ENCODE measurements around the gene DACH1.

DACH1 gene

DNA sequence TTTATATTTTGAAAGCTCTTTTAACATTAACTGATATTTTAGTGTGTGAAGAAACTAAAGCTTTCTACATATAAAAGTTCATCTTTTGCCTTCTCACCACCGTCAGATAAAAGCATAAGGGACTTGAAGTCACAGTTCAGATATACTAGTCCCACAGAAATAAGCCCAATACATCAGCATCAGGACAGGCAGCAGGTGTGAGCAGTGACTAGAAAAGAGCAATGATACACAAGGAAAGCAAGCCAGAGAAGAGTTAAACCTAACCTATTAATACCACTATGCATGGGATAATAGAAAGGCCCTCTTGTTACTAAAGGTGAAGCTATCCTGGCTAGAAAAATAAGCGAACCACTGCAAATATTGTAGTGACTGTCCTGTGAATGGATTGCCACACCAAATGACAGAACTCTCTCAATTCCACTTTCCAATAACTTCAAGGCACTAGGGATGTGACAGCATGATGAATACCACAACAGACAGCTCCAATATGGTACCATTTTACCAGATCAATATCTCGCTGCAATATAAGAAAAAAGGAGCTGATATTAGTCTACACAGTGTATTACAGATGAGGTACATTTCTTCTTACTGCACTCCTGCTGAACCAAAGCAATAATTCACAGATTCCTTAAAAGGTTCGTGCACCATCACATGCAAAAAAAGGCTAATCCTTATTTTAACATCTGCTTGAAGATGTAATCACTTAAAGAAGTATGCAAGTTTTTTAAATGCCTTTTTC lies 114.1 kb downstream of the DACH1 start:
- H3K27me3 Mint-ChIP-seq: no peaks in the 10 kb centered on the region
- no peaks in the 10 kb centered on the region for H3K4me1 Mint-ChIP-seq

DNA sequence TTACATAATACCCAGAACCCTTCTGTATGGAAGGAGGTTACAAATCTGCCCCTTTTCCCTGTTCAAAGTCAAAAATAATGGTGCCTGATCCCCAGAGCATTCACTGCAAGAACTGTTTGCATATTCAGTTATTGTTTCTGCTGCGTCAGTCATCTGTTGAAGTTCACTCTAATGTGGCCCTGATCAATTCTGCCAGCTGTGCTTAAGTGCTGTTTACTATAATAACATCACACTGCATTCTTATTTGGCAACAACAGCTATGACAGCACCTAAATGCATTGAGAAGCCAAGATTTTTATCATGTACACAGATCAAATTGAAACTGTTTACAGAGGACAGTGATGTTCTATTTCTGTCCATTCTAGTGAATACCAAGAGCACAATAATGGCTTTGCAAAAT lies 115.9 kb downstream of the DACH1 start:
- ATAC-seq (replicated peaks; ENCODE audit: extremely low read depth, poor library complexity, severe bottlenecking): no peak
- Mint-ChIP-seq H3K4me3 (no peak overlapping the region), H3K36me3 (ENCODE audit: insufficient read depth) (no peaks in the 10 kb centered on the region), H3K4me1 (no peaks in the 10 kb centered on the region), H3K27ac (ENCODE audit: low read depth) (no peak overlapping the region), H3K27me3 (no peaks in the 10 kb centered on the region), H3K9me3 (peaks cover 14% of the 10 kb centered on the region)
- DNase-seq (ENCODE audit: low spot score in 2 of 2): no peak

More for the DNA sequence above, 114.1 kb downstream of the DACH1 start:
- no peak for DNase-seq (ENCODE audit: low spot score in 2 of 2)
- Mint-ChIP-seq H3K27ac (ENCODE audit: low read depth) (no peak overlapping the region), H3K36me3 (ENCODE audit: insufficient read depth) (no peaks in the 10 kb centered on the region), H3K4me3 (no peak overlapping the region), H3K9me3 (peaks cover 14% of the 10 kb centered on the region)
- ATAC-seq (replicated peaks; ENCODE audit: extremely low read depth, poor library complexity, severe bottlenecking): no peak

DNA sequence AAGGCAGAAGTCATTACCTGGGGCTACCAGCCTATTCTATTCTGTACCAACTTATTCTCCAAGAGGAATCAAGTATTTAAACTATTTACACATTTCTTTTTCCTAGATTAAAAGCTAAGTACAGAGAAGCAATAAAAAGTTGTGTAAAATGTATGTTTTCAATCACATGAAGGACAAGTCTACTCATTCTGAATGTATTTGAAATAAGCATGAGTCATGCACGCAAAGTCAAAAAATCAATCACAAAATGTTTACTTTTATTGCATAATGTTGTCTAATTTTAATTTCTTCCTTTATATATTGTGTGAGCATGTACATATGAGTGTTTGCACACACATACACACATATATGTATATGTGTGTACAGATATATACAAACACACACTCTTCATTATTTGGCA lies 136.7 kb downstream of the DACH1 start:
- Mint-ChIP-seq H3K4me1 (no peaks in the 10 kb centered on the region), H3K27me3 (no peaks in the 10 kb centered on the region), H3K27ac (ENCODE audit: low read depth) (no peak overlapping the region), H3K4me3 (no peak overlapping the region), H3K9me3 (peaks cover 6% of the 10 kb centered on the region), H3K36me3 (ENCODE audit: insufficient read depth) (no peaks in the 10 kb centered on the region)
- DNase-seq (ENCODE audit: low spot score in 2 of 2): no peak
- ATAC-seq (replicated peaks; ENCODE audit: extremely low read depth, poor library complexity, severe bottlenecking): no peak

DNA sequence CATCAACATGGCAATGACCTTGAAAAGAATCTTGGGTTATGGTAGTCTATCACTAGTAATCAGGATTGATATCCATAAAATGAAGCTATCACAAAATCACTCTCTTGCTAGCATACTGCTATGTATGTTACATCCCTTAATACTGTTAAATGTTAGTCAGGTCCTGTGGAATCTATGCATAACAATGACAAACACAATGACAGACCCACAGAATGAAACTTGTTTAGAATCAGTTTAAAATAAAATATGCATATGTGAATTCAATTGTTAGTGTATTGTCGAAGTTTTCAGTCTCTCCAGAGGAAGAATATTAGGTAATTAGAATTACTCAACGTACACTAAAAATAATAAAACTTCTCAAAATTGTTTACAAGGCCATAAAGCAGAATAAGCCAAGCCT lies 137.6 kb downstream of the DACH1 start:
- Mint-ChIP-seq H3K27ac (ENCODE audit: low read depth) (no peak overlapping the region), H3K9me3 (peaks cover 6% of the 10 kb centered on the region), H3K4me3 (no peak overlapping the region), H3K4me1 (no peaks in the 10 kb centered on the region), H3K27me3 (no peaks in the 10 kb centered on the region), H3K36me3 (ENCODE audit: insufficient read depth) (no peaks in the 10 kb centered on the region)
- ATAC-seq (replicated peaks; ENCODE audit: extremely low read depth, poor library complexity, severe bottlenecking): no peak
- DNase-seq (ENCODE audit: low spot score in 2 of 2): no peak

DNA sequence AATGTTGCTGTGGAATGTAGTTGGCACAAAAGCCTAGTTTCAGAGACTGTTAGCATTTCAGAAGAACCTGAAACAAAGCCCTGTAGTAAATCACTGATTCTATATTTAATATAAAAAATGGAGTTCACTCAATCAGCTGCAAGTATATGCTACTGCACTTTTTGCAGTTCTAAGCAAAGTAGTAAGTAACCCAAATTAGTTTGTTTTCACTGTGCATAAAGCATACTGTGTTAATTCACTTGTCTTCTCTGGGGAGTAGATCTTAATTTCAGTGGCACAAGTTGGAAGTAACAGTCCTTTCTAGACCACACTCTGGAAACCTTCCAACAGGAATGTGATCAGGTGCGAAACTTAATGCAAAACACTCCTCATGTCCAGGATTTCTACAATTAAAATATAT lies 139.3 kb downstream of the DACH1 start:
- Mint-ChIP-seq H3K9me3 (peaks cover 6% of the 10 kb centered on the region), H3K4me3 (no peak overlapping the region), H3K27me3 (no peaks in the 10 kb centered on the region), H3K36me3 (ENCODE audit: insufficient read depth) (no peaks in the 10 kb centered on the region), H3K27ac (ENCODE audit: low read depth) (no peak overlapping the region), H3K4me1 (no peaks in the 10 kb centered on the region)
- ATAC-seq (replicated peaks; ENCODE audit: extremely low read depth, poor library complexity, severe bottlenecking): no peak
- DNase-seq (ENCODE audit: low spot score in 2 of 2): no peak

DNA sequence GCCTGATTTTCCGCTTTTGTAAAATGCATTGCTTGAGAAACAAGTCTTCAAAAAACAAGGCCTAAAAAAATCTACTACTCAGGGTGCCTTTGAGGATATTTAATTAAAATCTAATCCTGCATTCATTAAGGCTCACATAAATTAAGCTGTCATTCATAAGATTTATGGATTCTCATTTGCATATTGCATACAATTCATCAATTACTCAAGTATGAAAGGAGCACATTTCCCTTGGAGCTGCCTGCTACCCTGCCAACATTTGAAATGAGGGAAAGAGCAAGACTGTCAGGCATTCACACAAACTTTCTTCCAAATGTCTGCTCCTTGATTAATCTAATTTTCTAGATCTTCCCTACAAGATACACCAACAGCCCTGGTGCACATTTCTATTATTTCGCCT lies 140.0 kb downstream of the DACH1 start:
- no peaks in the 10 kb centered on the region for H3K4me1 Mint-ChIP-seq
- H3K36me3 Mint-ChIP-seq (ENCODE audit: insufficient read depth): no peaks in the 10 kb centered on the region
- no peak overlapping the region for H3K27ac Mint-ChIP-seq (ENCODE audit: low read depth)
- peaks cover 6% of the 10 kb centered on the region for H3K9me3 Mint-ChIP-seq
- no peak overlapping the region for H3K4me3 Mint-ChIP-seq
- DNase-seq (ENCODE audit: low spot score in 2 of 2) (no peak), ATAC-seq (replicated peaks; ENCODE audit: extremely low read depth, poor library complexity, severe bottlenecking) (no peak)
- no peaks in the 10 kb centered on the region for H3K27me3 Mint-ChIP-seq

DNA sequence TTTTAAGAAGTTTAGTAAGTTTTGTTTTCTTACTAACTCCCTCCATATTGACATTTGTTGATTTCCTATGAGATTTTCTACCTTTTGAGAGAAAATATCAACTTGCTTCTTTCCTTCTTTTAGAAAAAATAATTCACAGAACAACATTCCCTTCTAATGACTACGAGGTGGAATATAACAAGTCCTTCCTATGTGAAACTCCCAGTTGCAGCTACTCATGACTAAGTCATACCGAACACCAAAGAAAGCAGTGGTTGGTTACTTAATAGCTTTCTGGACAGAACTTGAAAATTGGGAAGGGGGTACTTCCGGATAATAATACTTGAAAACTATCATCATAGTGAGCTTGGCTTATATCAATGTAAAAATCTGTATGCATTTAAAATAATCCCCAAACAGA lies 144.8 kb downstream of the DACH1 start:
- no peak overlapping the region for H3K27ac Mint-ChIP-seq (ENCODE audit: low read depth)
- no peak for DNase-seq (ENCODE audit: low spot score in 2 of 2)
- H3K27me3 Mint-ChIP-seq: no peaks in the 10 kb centered on the region
- ATAC-seq (replicated peaks; ENCODE audit: extremely low read depth, poor library complexity, severe bottlenecking): no peak
- H3K4me1 Mint-ChIP-seq: no peaks in the 10 kb centered on the region
- no peaks in the 10 kb centered on the region for H3K36me3 Mint-ChIP-seq (ENCODE audit: insufficient read depth)
- no peak overlapping the region for H3K4me3 Mint-ChIP-seq
- H3K9me3 Mint-ChIP-seq: peaks cover 3% of the 10 kb centered on the region

DNA sequence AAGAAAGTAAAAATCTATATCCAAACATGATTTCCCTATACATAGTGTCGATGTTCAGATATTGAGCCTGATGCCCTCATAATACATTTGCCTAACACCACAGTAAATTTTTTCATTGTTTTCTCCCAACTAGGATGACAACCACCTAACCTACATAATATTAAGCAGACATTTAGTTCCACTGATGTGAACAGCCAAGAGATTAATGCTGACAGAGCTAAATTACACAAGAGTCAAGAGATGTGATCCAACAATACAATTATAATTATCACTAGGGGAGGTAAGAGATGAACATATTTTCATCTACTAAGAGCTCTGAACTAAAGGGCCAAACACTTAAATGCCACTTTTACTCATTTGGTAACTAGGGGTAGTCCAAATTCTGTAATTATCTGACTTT lies 145.9 kb downstream of the DACH1 start:
- H3K4me3 Mint-ChIP-seq: no peak overlapping the region
- ATAC-seq (replicated peaks; ENCODE audit: extremely low read depth, poor library complexity, severe bottlenecking): no peak
- no peak for DNase-seq (ENCODE audit: low spot score in 2 of 2)
- H3K36me3 Mint-ChIP-seq (ENCODE audit: insufficient read depth): no peaks in the 10 kb centered on the region
- no peak overlapping the region for H3K27ac Mint-ChIP-seq (ENCODE audit: low read depth)
- no peaks in the 10 kb centered on the region for H3K4me1 Mint-ChIP-seq
- no peaks in the 10 kb centered on the region for H3K9me3 Mint-ChIP-seq
- H3K27me3 Mint-ChIP-seq: no peaks in the 10 kb centered on the region

DNA sequence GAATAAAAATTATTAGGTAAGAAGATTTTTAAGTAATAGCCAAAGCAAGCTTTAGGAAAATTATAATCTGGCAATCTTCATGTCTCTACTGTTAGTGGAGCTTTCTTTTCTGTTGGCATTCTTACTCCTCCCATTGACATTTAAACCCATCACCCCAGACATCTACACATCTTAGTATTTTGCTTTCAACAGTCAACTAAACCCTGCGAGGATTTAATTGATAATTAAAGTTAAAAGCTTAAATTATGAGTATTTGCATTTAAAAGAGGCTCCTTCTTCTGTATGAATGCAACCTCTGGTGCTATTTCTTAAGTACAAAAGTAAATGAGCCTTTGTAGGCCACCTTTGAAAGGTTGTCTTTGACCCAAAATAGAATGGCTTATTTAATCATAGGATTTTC lies 148.1 kb downstream of the DACH1 start:
- H3K27me3 Mint-ChIP-seq: no peaks in the 10 kb centered on the region
- no peaks in the 10 kb centered on the region for H3K36me3 Mint-ChIP-seq (ENCODE audit: insufficient read depth)
- ATAC-seq (replicated peaks; ENCODE audit: extremely low read depth, poor library complexity, severe bottlenecking): no peak

DNA sequence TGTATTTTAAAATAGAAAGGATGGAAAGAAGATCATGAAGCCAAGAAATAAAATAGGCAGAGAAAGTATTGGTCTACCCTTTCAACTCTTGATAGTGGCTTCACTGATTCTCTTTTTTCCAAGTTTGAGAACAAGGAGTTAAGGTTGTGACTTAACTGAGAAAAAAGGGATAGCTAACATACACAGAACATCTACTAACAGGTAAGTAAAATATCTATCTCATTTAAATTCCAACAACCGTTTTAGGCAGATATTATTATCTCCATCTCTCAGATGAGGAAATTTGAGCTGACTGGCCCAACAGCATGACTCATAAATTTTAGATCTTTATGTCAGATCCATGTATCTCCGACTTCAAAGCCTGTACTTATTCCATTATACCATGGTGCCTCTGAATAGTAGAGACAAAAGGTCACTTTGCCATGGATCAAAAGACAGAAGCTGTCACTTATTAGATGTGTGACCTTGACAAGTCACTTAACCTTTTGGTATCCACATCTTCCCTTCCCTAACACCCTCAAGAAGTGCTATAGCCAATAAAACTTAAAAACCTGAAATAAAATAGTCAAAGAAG lies 152.1 kb downstream of the DACH1 start:
- DNase-seq (ENCODE audit: low spot score in 2 of 2) (no peak), ATAC-seq (replicated peaks; ENCODE audit: extremely low read depth, poor library complexity, severe bottlenecking) (no peak)
- H3K9me3 Mint-ChIP-seq: no peaks in the 10 kb centered on the region
- no peaks in the 10 kb centered on the region for H3K4me1 Mint-ChIP-seq
- H3K4me3 Mint-ChIP-seq: no peak overlapping the region
- no peaks in the 10 kb centered on the region for H3K27me3 Mint-ChIP-seq
- H3K36me3 Mint-ChIP-seq (ENCODE audit: insufficient read depth): no peaks in the 10 kb centered on the region
- no peak overlapping the region for H3K27ac Mint-ChIP-seq (ENCODE audit: low read depth)

More for the DNA sequence above, 148.1 kb downstream of the DACH1 start:
- no peaks in the 10 kb centered on the region for H3K4me1 Mint-ChIP-seq
- no peak overlapping the region for H3K4me3 Mint-ChIP-seq
- DNase-seq (ENCODE audit: low spot score in 2 of 2): no peak
- H3K9me3 Mint-ChIP-seq: no peaks in the 10 kb centered on the region
- H3K27ac Mint-ChIP-seq (ENCODE audit: low read depth): no peak overlapping the region

DNA sequence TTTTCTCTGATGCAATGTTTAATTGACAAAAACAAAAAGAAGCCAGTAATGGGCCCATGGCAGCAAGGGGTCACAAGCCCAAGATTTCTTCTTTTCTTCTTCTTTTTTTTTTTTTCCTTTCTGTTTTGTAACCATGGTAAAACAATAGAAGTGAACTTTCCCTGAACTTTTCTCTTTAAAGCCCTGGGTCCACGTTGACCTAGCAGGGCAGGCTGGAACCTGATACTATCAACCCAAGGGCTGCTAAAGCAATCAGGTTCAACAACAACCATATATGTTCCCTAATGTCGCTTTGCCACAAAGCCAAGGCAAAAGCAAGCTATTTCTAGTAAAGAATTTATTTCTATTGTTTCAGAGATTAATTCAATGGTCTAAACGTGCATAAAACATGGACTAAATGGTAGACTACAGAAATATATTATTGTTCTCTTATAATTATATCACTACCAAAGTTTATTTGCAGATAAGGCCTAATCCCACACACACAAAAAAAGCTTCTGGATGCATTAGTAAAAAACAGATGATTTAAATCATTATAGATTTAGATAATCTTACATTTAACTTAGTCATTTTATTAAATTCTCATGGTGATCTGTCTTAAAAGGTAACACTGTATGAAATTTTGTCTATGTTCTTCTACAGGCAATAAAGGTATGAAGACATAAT lies 153.9 kb downstream of the DACH1 start:
- Mint-ChIP-seq H3K4me3 (no peak overlapping the region), H3K36me3 (ENCODE audit: insufficient read depth) (no peaks in the 10 kb centered on the region), H3K27ac (ENCODE audit: low read depth) (no peak overlapping the region), H3K9me3 (no peaks in the 10 kb centered on the region), H3K27me3 (no peaks in the 10 kb centered on the region), H3K4me1 (no peaks in the 10 kb centered on the region)
- DNase-seq (ENCODE audit: low spot score in 2 of 2): no peak
- ATAC-seq (replicated peaks; ENCODE audit: extremely low read depth, poor library complexity, severe bottlenecking): no peak

DNA sequence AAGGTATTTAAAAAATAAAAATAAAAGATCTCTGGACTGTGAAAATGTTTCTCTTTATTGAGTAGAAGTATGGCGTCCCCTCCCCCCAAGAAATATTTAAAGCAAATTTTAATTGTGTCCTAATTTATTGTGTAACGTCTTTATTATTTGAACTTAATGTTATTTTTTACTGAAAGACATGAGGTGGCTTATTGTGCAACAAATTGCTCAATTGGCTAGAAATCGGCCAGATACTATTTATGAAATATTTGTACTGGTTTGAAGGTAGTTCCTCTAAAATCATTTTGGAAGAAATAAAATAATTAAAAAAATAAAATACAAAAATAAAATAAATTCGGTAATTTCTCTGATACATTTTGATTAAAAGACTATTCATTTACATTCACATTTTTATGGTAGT lies 162.3 kb downstream of the DACH1 start:
- Mint-ChIP-seq H3K4me3 (no peak overlapping the region), H3K27me3 (no peaks in the 10 kb centered on the region), H3K27ac (ENCODE audit: low read depth) (no peak overlapping the region), H3K9me3 (peaks cover 5% of the 10 kb centered on the region), H3K36me3 (ENCODE audit: insufficient read depth) (no peaks in the 10 kb centered on the region), H3K4me1 (no peaks in the 10 kb centered on the region)
- ATAC-seq (replicated peaks; ENCODE audit: extremely low read depth, poor library complexity, severe bottlenecking): no peak
- no peak for DNase-seq (ENCODE audit: low spot score in 2 of 2)

DNA sequence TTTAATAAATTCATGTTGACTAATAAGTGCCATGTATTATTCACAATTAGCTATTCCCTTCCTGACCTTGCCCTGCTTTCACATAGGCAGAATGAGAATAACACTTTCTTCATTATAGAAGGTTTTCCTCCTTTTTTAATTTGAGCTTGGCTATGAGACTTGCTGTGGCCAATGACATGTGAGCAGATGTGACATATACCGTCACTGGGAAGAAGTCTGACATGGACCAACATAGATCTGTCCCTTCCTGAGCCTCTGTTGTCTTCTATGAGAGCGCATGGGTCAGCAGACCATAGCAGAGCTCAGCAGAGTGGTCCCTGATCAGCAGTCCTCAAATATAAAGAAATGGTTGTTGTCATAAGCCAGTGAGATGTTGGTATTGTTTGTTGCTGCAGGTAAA lies 163.9 kb downstream of the DACH1 start:
- no peak overlapping the region for H3K27ac Mint-ChIP-seq (ENCODE audit: low read depth)
- peaks cover 5% of the 10 kb centered on the region for H3K9me3 Mint-ChIP-seq
- H3K36me3 Mint-ChIP-seq (ENCODE audit: insufficient read depth): no peaks in the 10 kb centered on the region
- H3K4me1 Mint-ChIP-seq: no peaks in the 10 kb centered on the region
- no peak overlapping the region for H3K4me3 Mint-ChIP-seq
- DNase-seq (ENCODE audit: low spot score in 2 of 2): no peak
- ATAC-seq (replicated peaks; ENCODE audit: extremely low read depth, poor library complexity, severe bottlenecking): no peak
- no peaks in the 10 kb centered on the region for H3K27me3 Mint-ChIP-seq
